GM12878 (cell line): Measurements from ENCODE around the gene SMPDL3B. TPM values are rescaled to one million over a fixed set of nuclear protein-coding genes. Genes with fewer than 3 reads are reported as not detected.

Source experiments
- ATAC-seq: fragments of 200-7000 bp; cut with Tn5 transposase; 3 replicates; pipeline ENCODE4 v1.9.1; 2020; ENCODE audit warnings: mild to moderate bottlenecking, moderate library complexity
- BruUV-seq: library from RNA; stranded (reverse); fragments of 400-500 nt; replicated peaks from 2 replicates; lab custom pipeline; 2021; lab: Mats Ljungman, UMichigan
- CTCF ChIA-PET: fragments of 300-600 bp; sonication (Branson Sonifier 250); formaldehyde crosslinking; extraction: SDS; loops from one replicate; lab custom pipeline; 2021; ENCODE audit warnings: inconsistent platforms; lab: Yijun Ruan, JAX
- POLR2A ChIA-PET: fragments of 350-600 bp; formaldehyde crosslinking; extraction: SDS; loops from one replicate; lab custom pipeline; 2021; ENCODE audit warnings: inconsistent platforms; lab: Charles Lee
- RAD21 ChIA-PET: fragments of 300-600 bp; sonication (Branson Sonifier 250); formaldehyde crosslinking; loops from one replicate; lab custom pipeline; 2023; ENCODE audit warnings: antibody characterized with exemption; ENCODE audit not compliant: unreplicated experiment; lab: Charles Lee
- SMC1A ChIA-PET: fragments of 300-600 bp; sonication (Branson Sonifier 250); formaldehyde crosslinking; loops from one replicate; lab custom pipeline; 2023; ENCODE audit not compliant: unreplicated experiment, uncharacterized antibody; lab: Charles Lee
- DNase-seq: peaks from one replicate; pipeline ENCODE4 v3.0.0-alpha.2; 2011; ENCODE audit warnings: low read depth, low spot score
- FAIRE-seq: peaks from 3 replicates; lab custom pipeline; 2011; peaks lifted over from hg19 to GRCh38; lab: Jason Lieb, UNC
- H2AFZ ChIP-seq: 2 replicates; pipeline ENCODE4 v1.6.0; 2011; ENCODE audit warnings: low read depth, low read length, control low read depth; ENCODE audit not compliant: control insufficient read depth
- H3K27ac ChIP-seq: 2 replicates; pipeline ENCODE4 v1.5.1; 2011; ENCODE audit warnings: control low read depth; ENCODE audit not compliant: control insufficient read depth, insufficient read depth
- H3K27me3 ChIP-seq, 2 experiments: replicated peaks in 1 of 2; 2 replicates each; pipeline versions ENCODE4 v1.6.0 to v1.6.1; 2011; ENCODE audit warnings: low read length in 1 of 2; ENCODE audit not compliant: control insufficient read depth in 2 of 2, insufficient read depth in 2 of 2
- H3K36me3 ChIP-seq, 2 experiments: 2 replicates each; pipeline ENCODE4 v1.5.1; 2011; ENCODE audit warnings: low read length in 1 of 2; ENCODE audit not compliant: control insufficient read depth in 2 of 2, insufficient read depth in 2 of 2
- H3K4me1 ChIP-seq: 2 replicates; pipeline ENCODE4 v1.6.1; 2011; ENCODE audit warnings: mild to moderate bottlenecking, low read length, moderate library complexity, mixed read lengths; ENCODE audit not compliant: control insufficient read depth, insufficient read depth
- H3K4me2 ChIP-seq: 2 replicates; pipeline ENCODE4 v1.6.0; 2011; ENCODE audit warnings: control low read depth; ENCODE audit not compliant: control insufficient read depth, insufficient read depth
- H3K4me3 ChIP-seq: fragments of 200-600 bp; sonication (generic); 2 replicates; pipeline ENCODE4 v1.5.1; 2016
- H3K79me2 ChIP-seq: 2 replicates; pipeline ENCODE4 v1.6.0; 2011; ENCODE audit warnings: low read length; ENCODE audit not compliant: control insufficient read depth, insufficient read depth
- H3K9ac ChIP-seq: 2 replicates; pipeline ENCODE4 v1.8.0; 2011; ENCODE audit warnings: low read length, control low read depth, mixed read lengths; ENCODE audit not compliant: control insufficient read depth, insufficient read depth
- H3K9me3 ChIP-seq: replicated peaks from 3 replicates; pipeline ENCODE4 v1.5.1; 2011; ENCODE audit warnings: mild to moderate bottlenecking, low read length; ENCODE audit not compliant: control insufficient read depth, insufficient read depth
- H4K20me1 ChIP-seq: 2 replicates; pipeline ENCODE4 v1.6.0; 2011; ENCODE audit not compliant: control insufficient read depth, insufficient read depth
- CHD2 ChIP-seq: IDR thresholded peaks from 2 replicates; pipeline ENCODE4 v1.6.1; 2011; ENCODE audit warnings: low read depth, low read length, improper control_type of control experiment, borderline replicate concordance
- HCFC1 ChIP-seq: fragments of 150-350 bp; IDR thresholded peaks from 2 replicates; pipeline ENCODE4 v1.6.1; 2014; ENCODE audit warnings: low read length
- KAT2A ChIP-seq: conservative IDR thresholded peaks from 2 replicates; pipeline ENCODE4 v1.6.1; 2011; ENCODE audit warnings: low read depth, low read length; ENCODE audit not compliant: control insufficient read depth
- MEF2B ChIP-seq: fragments of 450-650 bp; IDR thresholded peaks from 2 replicates; pipeline ENCODE4 v1.6.1; 2018; ENCODE audit warnings: mild to moderate bottlenecking, moderate library complexity; ENCODE audit not compliant: partially characterized antibody, poor library complexity, severe bottlenecking
- NFIC ChIP-seq: IDR thresholded peaks from 2 replicates; pipeline ENCODE4 v1.6.1; 2012; ENCODE audit warnings: low read depth, mild to moderate bottlenecking, inconsistent platforms, low read length, moderate library complexity
- PML ChIP-seq: IDR thresholded peaks from 2 replicates; pipeline ENCODE4 v1.6.1; 2012; ENCODE audit warnings: low read length, inconsistent platforms
- RBBP5 ChIP-seq: fragments of 200-600 bp; sonication (generic); conservative IDR thresholded peaks from 2 replicates; pipeline ENCODE4 v1.6.1; 2016
- SPI1 ChIP-seq: IDR thresholded peaks from 2 replicates; pipeline ENCODE4 v1.6.1; 2011; ENCODE audit warnings: low read depth, mild to moderate bottlenecking, low read length, moderate library complexity, borderline replicate concordance; ENCODE audit not compliant: insufficient read depth
- TBL1XR1 ChIP-seq: IDR thresholded peaks from 2 replicates; pipeline ENCODE4 v1.6.1; 2012; ENCODE audit warnings: low read depth, low read length, improper control_type of control experiment
- WGBS: methylation state at CpG from one replicate; pipeline ENCODE4 v1.1.6; 2016; ENCODE audit warnings: low lambda C conversion rate; ENCODE audit not compliant: insufficient replicate concordance, insufficient coverage; ENCODE audit errors: missing lambda C conversion rate; 5-methylcytosine and 5-hydroxymethylcytosine counted together
- in situ Hi-C: fragments of 300-500 bp; cut with MboI; formaldehyde crosslinking; loops from 9 replicates; pipeline ENCODE4 v1.14.3; 2018; ENCODE audit warnings: mixed read lengths
- intact Hi-C: fragments of 100-400 bp; cut with micrococcal nuclease; formaldehyde crosslinking; loops from one replicate; pipeline ENCODE4 v1.14.2; 2022; ENCODE audit not compliant: unreplicated experiment
- polyA plus RNA-seq, 11 experiments: library from polyadenylated mRNA; depleted of rRNA in 4 of 11; unstranded in 6 of 11; stranded (reverse) in 5 of 11; fragments of >200 nt; fragmentation: Nextera tagmentation in 4 of 11; fragmentation: Illumina TruSeq in 1 of 11; extraction: Ambion mirVana in 4 of 11; extraction: Trizol in 1 of 11; gene quantifications; 1 replicate in 1 of 11; 2 replicates in 10 of 11; pipeline versions ENCODE4 v1.2.1 to v1.2.3, GENCODE V29; 2011 to 2016; ENCODE audit warnings: inconsistent platforms in 2 of 11, missing spikeins in 2 of 11, low read depth in 1 of 11
- total RNA-seq, 4 experiments: library from RNA; depleted of rRNA in 3 of 4; stranded (reverse); fragments of >200 nt in 3 of 4; fragmentation: Illumina TruSeq in 1 of 4; extraction: Trizol in 1 of 4; gene quantifications; 2 replicates each; pipeline versions ENCODE4 v1.2.1 to v1.2.3, GENCODE V29; 2013 to 2021

The SMPDL3B gene
- total and polyA plus RNA-seq, 10 of the 15 experiments (the other 5 are each of a cell fraction or from before 2014, with no cell fraction given), result 0.56 to 2.7 (median 1.0) TPM

GRCh38 chr1:27885114-27885528, 49.7 kb upstream of the SMPDL3B start:
- WGBS, result 72% methylated on average over 8 of the region's 8 CpGs

More at GRCh38 chr1:27885114-27885528, 49.7 kb upstream of the SMPDL3B start:
- intact Hi-C loops, result no loop called here
- no peaks in the 10 kb centered on the region; the same call in 2 of the 3 replicates for H3K9me3 ChIP-seq
- peak overlapping the region; percentile 70 for H3K9ac ChIP-seq
- H3K36me3 ChIP-seq, result peaks cover 15 to 31% of the 10 kb centered on the region in 2 experiments
- ChIA-PET POLR2A (interaction anchor here (1.0 to 2.5 kb wide), 3 partner anchors 11 to 19 kb away, joined by 3 to 28 read pairs (median 3); no protein-coding TSS in a partner anchor), CTCF (interaction anchor here (1.6 to 1.9 kb wide), 2 partner anchors 10 to 55 kb away, joined by 6 to 13 read pairs; no protein-coding TSS in a partner anchor), RAD21 (interaction anchor here (1.5 to 2.6 kb wide), 2 partner anchors 11 to 22 kb away, joined by 4 to 33 read pairs; partner anchors contain the start of gene THEMIS2), SMC1A (interaction anchor here (2.5 kb wide), 1 partner anchor 10 kb away, joined by 30 read pairs; no protein-coding TSS in a partner anchor)
- no peaks in the 10 kb centered on the region for H3K27me3 ChIP-seq
- no peak overlapping the region for H3K4me3 ChIP-seq
- no TSS peak for BruUV-seq
- no peak for ATAC-seq
- H3K4me1 ChIP-seq, result peaks cover 69% of the 10 kb centered on the region
- H3K4me2 ChIP-seq, result peak overlapping the region; percentile 26; the same call in 1 of the 2 replicates
- peaks cover 39% of the 10 kb centered on the region for H3K79me2 ChIP-seq
- DNase-seq, result no peak
- no peak overlapping the region for H2AFZ ChIP-seq
- no peaks in the 10 kb centered on the region for H4K20me1 ChIP-seq
- in situ Hi-C loops, result no loop called here
- FAIRE-seq, result no peak
- TF ChIP-seq KAT2A, result no peak
- TF ChIP-seq CHD2, result no peak; the same call in 1 of the 2 replicates
- no peak for TF ChIP-seq HCFC1
- TF ChIP-seq RBBP5, result no peak
- no peak for TF ChIP-seq MEF2B
- TF ChIP-seq SPI1, result peak; percentile 65; the same call in 1 of the 2 replicates
- no peak for TF ChIP-seq NFIC
- peak; percentile 3; the same call in 1 of the 2 replicates for TF ChIP-seq TBL1XR1
- TF ChIP-seq PML, result no peak
- peak overlapping the region; percentile 94 for H3K27ac ChIP-seq
